ENCODE results near the gene POLR2J3. TPM values are rescaled to one million over a fixed set of nuclear protein-coding genes. Genes with fewer than 3 reads are reported as not detected.
"Not testable (repeated sequence)": the region's sequence is repeated elsewhere in the genome, so short reads cannot be mapped to it uniquely, and the experiment has no call there.

Gene POLR2J3
- total RNA-seq, 4 donors from 2014 or later = 11.3 to 28.5 (median 27.3) TPM

GRCh38 chr7:102524803-102525202 is 47.6 kb downstream of the POLR2J3 start:
- not testable (repeated sequence) for H3K36me3 ChIP-seq, H3K27ac ChIP-seq, H3K4me3 ChIP-seq, H3K27me3 ChIP-seq, H3K4me1 ChIP-seq, H3K9me3 ChIP-seq
- 83% methylated on average over 1 of the region's 2 CpGs for WGBS
- peak; percentile 41 to 74 for DNase-seq (ENCODE audit: low spot score in 2 of 2)

- H3K36me3 ChIP-seq; H3K9me3 ChIP-seq; DNase-seq (ENCODE audit: low spot score in 2 of 2); H3K27ac ChIP-seq; H3K4me3 ChIP-seq; H3K27me3 ChIP-seq; H3K4me1 ChIP-seq: not testable (repeated sequence)
- WGBS = no CpG with 5 or more reads among the region's 5 CpGs
These were observed 51.6 kb downstream of the POLR2J3 start for GRCh38 chr7:102520797-102521196.

- not testable (repeated sequence) for H3K9me3 ChIP-seq, H3K27me3 ChIP-seq, H3K36me3 ChIP-seq, H3K27ac ChIP-seq, H3K4me1 ChIP-seq
- peak in 1 of 2 donors; percentile 46 for DNase-seq (ENCODE audit: low spot score in 2 of 2)
- H3K4me3 ChIP-seq = peak within 1 kb of the TSS; percentile 31
- no CpG with 5 or more reads among the region's 61 CpGs for WGBS
These were observed 54.7 kb downstream of the POLR2J3 start, which contains the start of gene RASA4B for GRCh38 chr7:102517550-102518147. TSS of gene RASA4B (minus strand) at chr7:102517777. CDS start at chr7:102517710, 67 bp downstream.

Other genes with a start within 250 kb of the POLR2J3 start
- not detected for gene SPDYE6, start 216.1 kb downstream of the POLR2J3 start, total RNA-seq
- gene PRKRIP1, start 176.2 kb downstream of the POLR2J3 start, total RNA-seq = 10 to 100 TPM; 21.5 to 54.7 (median 23.3) TPM
- gene ORAI2, start 139.0 kb downstream of the POLR2J3 start, total RNA-seq = 1 to 10 TPM; 4.3 to 7.0 (median 5.0) TPM
- 10 to 100 TPM; 17.9 to 41.1 (median 26.7) TPM for gene ALKBH4, start 107.7 kb downstream of the POLR2J3 start, total RNA-seq
- 10 to 100 TPM in 3 of 4 donors, 1 to 10 TPM in 1; 9.8 to 19.2 (median 16.4) TPM for gene LRWD1, start 107.6 kb downstream of the POLR2J3 start, total RNA-seq
- 10 to 100 TPM in 3 of 4 donors, 1 to 10 TPM in 1; 9.5 to 29.0 (median 19.3) TPM for gene POLR2J, start 93.7 kb downstream of the POLR2J3 start, total RNA-seq
- 10 to 100 TPM; 26.5 to 30.7 (median 28.4) TPM for gene RASA4B, start 54.8 kb downstream of the POLR2J3 start, total RNA-seq
- gene UPK3BL2, start 28.9 kb downstream of the POLR2J3 start, total RNA-seq = 10 to 100 TPM in 2 of 4 donors, 1 to 10 TPM in 2; 7.8 to 24.4 (median 11.5) TPM
- gene SPDYE2, start 21.4 kb downstream of the POLR2J3 start, total RNA-seq = under 1 TPM in 1 of 4 donors, not detected in 3; 0.64 TPM
- gene RASA4, start 44.2 kb upstream of the POLR2J3 start, total RNA-seq = 10 to 100 TPM; 16.4 to 33.9 (median 23.6) TPM
- gene UPK3BL1, start 70.2 kb upstream of the POLR2J3 start, total RNA-seq = 10 to 100 TPM; 24.2 to 57.0 (median 48.1) TPM
- not detected for gene SPDYE2B, start 77.7 kb upstream of the POLR2J3 start, total RNA-seq
- gene POLR2J2, start 99.1 kb upstream of the POLR2J3 start, total RNA-seq = 1 to 10 TPM; 1.0 to 5.1 (median 3.1) TPM
- gene FAM185A, start 176.4 kb upstream of the POLR2J3 start, total RNA-seq = 10 to 100 TPM; 12.4 to 41.9 (median 16.9) TPM